ENCODE data around the gene CNN1.

Gene CNN1

GRCh38 chr19:11538232-11539036, at the start of gene CNN1:
CNN1 (plus strand) TSS chr19:11538851; CDS start chr19:11538928, 77 bp downstream.
- Histone ChIP-seq H3K36me3 (peaks cover 12 to 23% (median 20%) of the 10 kb centered on the region in 3 donors), H3K27ac (peak within 1 kb of the TSS; percentile 94 to 98), H3K27me3 (no peaks in the 10 kb centered on the region), H3K4me1 (peaks cover 0 to 57% (median 36%) of the 10 kb centered on the region in 4 donors), H3K4me3 (peak within 1 kb of the TSS; percentile 70 to 81), H3K9me3 (no peaks in the 10 kb centered on the region)
- intact Hi-C loops (cut with DNase I; ENCODE audit: low total_unique reads) = no loop called here
- DNase-seq = peak; percentile 85 to 96
- no peak for TF ChIP-seq CTCF (IDR thresholded peaks at IDR 0.05)

- H3K4me3 ChIP-seq = no peak overlapping the region
- peaks cover 24 to 93% (median 62%) of the 10 kb centered on the region in 3 donors for H3K36me3 ChIP-seq
- intact Hi-C loops (cut with DNase I; ENCODE audit: low total_unique reads) = no loop called here
- DNase-seq = no peak
- H3K9me3 ChIP-seq = no peaks in the 10 kb centered on the region
- H3K27me3 ChIP-seq = peaks cover under 1 to 31% of the 10 kb centered on the region in 2 donors
- no peak overlapping the region for H3K27ac ChIP-seq
- H3K4me1 ChIP-seq = no peaks in the 10 kb centered on the region
- TF ChIP-seq CTCF (IDR thresholded peaks at IDR 0.05) = no peak
Measured at GRCh38 chr19:11489378-11489777, 49.3 kb upstream of the CNN1 start.

GRCh38 chr19:11494634-11495285, 43.9 kb upstream of the CNN1 start:
- Histone ChIP-seq H3K4me1 (no peaks in the 10 kb centered on the region), H3K9me3 (no peaks in the 10 kb centered on the region), H3K27ac (no peak overlapping the region), H3K27me3 (no peaks in the 10 kb centered on the region), H3K4me3 (no peak overlapping the region), H3K36me3 (peaks cover 34 to 87% (median 64%) of the 10 kb centered on the region in 3 donors)
- intact Hi-C loops (cut with DNase I; ENCODE audit: low total_unique reads) = no loop called here
- TF ChIP-seq CTCF (IDR thresholded peaks at IDR 0.05) = no peak
- no peak for DNase-seq

- Histone ChIP-seq H3K27ac (no peak overlapping the region), H3K36me3 (peaks cover 30 to 84% (median 59%) of the 10 kb centered on the region in 3 donors), H3K9me3 (no peaks in the 10 kb centered on the region), H3K4me1 (no peaks in the 10 kb centered on the region), H3K4me3 (no peak overlapping the region), H3K27me3 (no peaks in the 10 kb centered on the region)
- no peak for TF ChIP-seq CTCF (IDR thresholded peaks at IDR 0.05)
- DNase-seq = no peak
- intact Hi-C loops (cut with DNase I; ENCODE audit: low total_unique reads) = no loop called here
Measured at GRCh38 chr19:11495481-11495880, 43.2 kb upstream of the CNN1 start.

GRCh38 chr19:11495885-11496284, 42.8 kb upstream of the CNN1 start:
- intact Hi-C loops (cut with DNase I; ENCODE audit: low total_unique reads) = loop anchor here (2.0 kb wide), 1 partner anchor 89 kb away; no protein-coding TSS in a partner anchor
- Histone ChIP-seq H3K27ac (no peak overlapping the region), H3K9me3 (no peaks in the 10 kb centered on the region), H3K27me3 (no peaks in the 10 kb centered on the region), H3K4me1 (no peaks in the 10 kb centered on the region), H3K4me3 (no peak overlapping the region), H3K36me3 (peaks cover 26 to 84% (median 55%) of the 10 kb centered on the region in 3 donors)
- no peak for TF ChIP-seq CTCF (IDR thresholded peaks at IDR 0.05)
- no peak for DNase-seq

Measured in tibial artery (tissue), 4 donors.